Gastroesophageal sphincter (tissue), 3 donors: ENCODE results near the gene PPP1R13B.

ENCODE experiments used
- EP300 ChIP-seq: sonication (generic); formaldehyde crosslinking; IDR thresholded peaks from one replicate; pipeline ENCODE4 v1.6.1; 2017; ENCODE audit warnings: antibody characterized with exemption, mild to moderate bottlenecking
- POLR2A ChIP-seq, 2 donors: fragments of 450-650 bp; IDR thresholded peaks; one replicate each; pipeline ENCODE4 v1.6.1; 2017; ENCODE audit warnings: antibody characterized with exemption in 2 of 2, mild to moderate bottlenecking in 2 of 2, moderate library complexity in 1 of 2
- POLR2AphosphoS5 ChIP-seq: sonication (generic); formaldehyde crosslinking; IDR thresholded peaks from one replicate; pipeline ENCODE4 v1.6.1; 2017; ENCODE audit warnings: antibody characterized with exemption
- TF ChIP-seq, protein P1 (sequence below), 4 experiments: fragments of 200-600 bp in 2 of 4; fragments of 450-650 bp in 2 of 4; sonication (generic) in 1 of 4; IDR thresholded peaks; one replicate each; pipeline ENCODE4 v1.5.1; 2017 to 2019; ENCODE audit warnings: antibody characterized with exemption in 4 of 4, mild to moderate bottlenecking in 2 of 4, moderate library complexity in 2 of 4

DNA sequence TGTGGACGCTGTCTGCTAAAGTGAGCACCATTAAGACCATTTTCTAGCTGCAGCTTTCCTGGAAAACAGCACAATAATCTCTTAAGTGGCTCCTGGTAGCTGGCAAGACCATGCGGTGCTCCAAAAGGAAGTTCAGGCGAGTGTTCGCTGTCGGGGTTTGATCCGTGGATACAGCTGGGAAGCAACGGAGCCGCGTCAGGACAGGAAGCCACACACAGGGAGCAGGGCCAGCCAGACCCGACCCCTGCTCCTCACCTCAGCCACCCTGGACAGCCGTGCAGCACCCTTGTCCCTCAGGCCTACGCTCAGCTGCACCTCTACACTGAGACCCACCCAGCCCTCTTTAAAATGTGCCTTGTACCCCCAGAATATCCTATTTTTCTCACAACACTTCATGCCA is 112.4 kb downstream of the PPP1R13B start:
- TF ChIP-seq POLR2A (IDR thresholded peaks at IDR 0.05): no peak
- no peak for TF ChIP-seq POLR2AphosphoS5
- TF ChIP-seq, protein P1, sequence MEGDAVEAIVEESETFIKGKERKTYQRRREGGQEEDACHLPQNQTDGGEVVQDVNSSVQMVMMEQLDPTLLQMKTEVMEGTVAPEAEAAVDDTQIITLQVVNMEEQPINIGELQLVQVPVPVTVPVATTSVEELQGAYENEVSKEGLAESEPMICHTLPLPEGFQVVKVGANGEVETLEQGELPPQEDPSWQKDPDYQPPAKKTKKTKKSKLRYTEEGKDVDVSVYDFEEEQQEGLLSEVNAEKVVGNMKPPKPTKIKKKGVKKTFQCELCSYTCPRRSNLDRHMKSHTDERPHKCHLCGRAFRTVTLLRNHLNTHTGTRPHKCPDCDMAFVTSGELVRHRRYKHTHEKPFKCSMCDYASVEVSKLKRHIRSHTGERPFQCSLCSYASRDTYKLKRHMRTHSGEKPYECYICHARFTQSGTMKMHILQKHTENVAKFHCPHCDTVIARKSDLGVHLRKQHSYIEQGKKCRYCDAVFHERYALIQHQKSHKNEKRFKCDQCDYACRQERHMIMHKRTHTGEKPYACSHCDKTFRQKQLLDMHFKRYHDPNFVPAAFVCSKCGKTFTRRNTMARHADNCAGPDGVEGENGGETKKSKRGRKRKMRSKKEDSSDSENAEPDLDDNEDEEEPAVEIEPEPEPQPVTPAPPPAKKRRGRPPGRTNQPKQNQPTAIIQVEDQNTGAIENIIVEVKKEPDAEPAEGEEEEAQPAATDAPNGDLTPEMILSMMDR (IDR thresholded peaks at IDR 0.05): no peak
- TF ChIP-seq EP300: no peak
